Posterior vena cava (tissue), 2 donors: ENCODE results near the gene PTPN5. TPM values are rescaled to one million over a fixed set of nuclear protein-coding genes. Genes with fewer than 3 reads are reported as not detected.

Experiments used
- DNase-seq: peaks from one replicate; pipeline ENCODE4 v3.0.0-alpha.2; 2020; ENCODE audit warnings: low spot score
- intact Hi-C, 2 donors: fragments of 100-400 bp; cut with DNase I; formaldehyde crosslinking; loops; one replicate each; pipeline versions ENCODE4 v1.14.1 to v1.14.2; 2022 to 2023
- total RNA-seq, 2 donors: library from RNA; stranded (reverse); fragmentation: NEBNext Ultra II Directional; extraction: Animal tissue kit (Norgen Biotek cat#: 25700); gene quantifications; one replicate each; pipeline ENCODE4 v1.2.1, GENCODE V29; 2021
- donor health status: DM: yes; HTN: yes; CAD: no.
- donor health status: DM: yes; HTN: yes; CAD: no.

PTPN5 gene
- total RNA-seq, 2 donors from 2014 or later = 0.93 to 2.7 TPM

GRCh38 chr11:18749681-18750319 is 41.8 kb downstream of the PTPN5 start:
- peak; percentile 83 for DNase-seq
- intact Hi-C loops = no loop called here

DNA sequence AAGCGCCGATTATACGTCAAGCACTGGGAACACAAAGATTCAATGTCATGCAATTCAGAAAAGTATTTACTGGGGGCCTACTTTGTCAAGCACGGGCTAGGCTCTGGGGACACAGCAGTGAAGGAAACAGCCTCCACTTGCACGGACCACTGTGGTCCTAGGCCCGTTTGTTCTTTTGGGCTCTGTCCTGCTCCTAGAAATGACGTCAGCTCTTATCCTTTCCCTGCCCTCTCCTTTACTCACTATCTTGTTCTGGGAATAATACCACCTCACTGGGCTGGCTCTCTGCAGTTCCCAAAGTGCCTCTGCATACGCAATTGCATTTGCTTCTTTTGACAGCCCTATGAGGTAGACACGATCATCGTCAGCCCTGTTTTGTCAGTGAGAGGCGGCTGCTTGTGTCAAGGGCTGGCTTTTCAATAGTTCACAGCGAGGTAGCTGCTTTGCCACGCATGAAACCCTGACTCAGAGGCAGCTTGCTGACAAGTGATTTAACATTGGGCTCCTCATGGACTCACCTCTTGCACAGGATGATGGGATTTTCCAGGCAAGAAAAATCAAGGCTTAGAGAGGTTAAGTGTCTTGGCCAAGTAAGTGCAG is 42.7 kb downstream of the PTPN5 start:
- intact Hi-C loops = no loop called here
- no peak for DNase-seq

DNA sequence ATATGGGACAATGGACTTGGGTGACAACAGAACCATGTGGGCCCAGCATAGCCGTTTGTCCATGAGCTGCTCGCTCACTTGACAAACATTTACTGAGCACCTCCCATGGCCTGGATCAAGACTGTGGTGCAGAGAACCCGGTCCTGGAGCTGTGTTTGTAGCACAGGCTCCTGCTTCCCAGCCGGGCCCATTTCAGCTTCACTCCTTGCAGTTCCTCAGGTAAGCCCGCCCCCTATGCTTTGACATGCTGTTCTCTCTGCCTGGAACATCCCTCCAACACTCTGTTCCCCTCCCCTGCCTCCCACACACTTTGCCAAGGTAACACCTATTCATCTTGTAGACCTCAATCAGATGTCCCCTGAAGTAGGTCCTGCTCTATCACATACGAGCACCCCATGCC is 46.3 kb downstream of the PTPN5 start:
- intact Hi-C loops = no loop called here
- no peak for DNase-seq

DNA sequence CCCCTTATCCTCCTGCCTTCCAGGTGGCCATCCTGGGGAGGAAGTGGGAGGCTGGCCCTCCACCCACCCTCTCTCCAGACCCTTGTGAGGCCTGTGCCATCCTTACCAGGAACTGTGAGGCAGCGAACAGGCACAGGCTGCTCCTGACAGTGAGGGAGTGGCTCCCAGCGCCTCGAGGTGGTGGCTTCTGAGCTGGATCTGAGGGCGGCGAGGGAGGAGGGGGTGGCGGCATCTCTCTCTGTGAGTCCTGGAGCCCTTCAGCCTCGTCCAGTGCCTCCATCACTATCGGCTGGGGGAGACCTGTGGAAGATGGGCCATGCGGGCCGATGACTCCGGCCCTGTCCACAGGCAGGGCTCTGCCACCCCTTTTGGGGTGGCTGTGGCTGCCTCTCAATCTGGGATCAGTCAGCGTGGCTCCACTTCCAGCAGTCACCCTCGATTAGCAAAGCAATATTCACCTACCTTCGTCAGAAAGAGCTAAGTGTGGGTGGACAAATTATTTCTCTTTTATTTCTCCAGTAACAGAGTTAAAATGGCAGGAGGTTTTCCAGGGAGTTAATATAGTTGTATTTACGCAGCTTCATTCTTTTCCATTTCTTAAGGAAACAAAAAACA is 47.6 kb downstream of the PTPN5 start:
- no peak for DNase-seq
- intact Hi-C loops = no loop called here

GRCh38 chr11:18743365-18743764 is 48.2 kb downstream of the PTPN5 start:
- no peak for DNase-seq
- intact Hi-C loops = no loop called here

DNA sequence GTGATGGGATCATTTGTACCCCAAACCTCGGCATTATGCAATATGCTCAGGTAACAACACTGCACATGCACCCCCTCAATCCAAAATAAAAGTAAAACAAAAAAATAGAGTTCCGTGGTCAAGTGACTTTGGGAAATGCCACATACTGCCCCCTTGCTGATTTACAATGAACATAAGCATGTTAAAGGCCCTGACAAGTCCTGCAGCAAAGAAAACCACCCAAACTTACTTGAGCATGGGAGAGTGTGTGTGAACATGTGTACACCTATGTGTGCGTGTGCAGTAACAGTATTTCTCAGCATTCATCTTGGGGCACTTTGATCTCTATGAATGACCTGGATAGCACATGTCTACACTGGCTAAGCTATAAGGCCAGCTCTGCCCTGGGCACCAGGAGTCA is 49.8 kb downstream of the PTPN5 start:
- intact Hi-C loops = no loop called here
- DNase-seq = no peak

DNA sequence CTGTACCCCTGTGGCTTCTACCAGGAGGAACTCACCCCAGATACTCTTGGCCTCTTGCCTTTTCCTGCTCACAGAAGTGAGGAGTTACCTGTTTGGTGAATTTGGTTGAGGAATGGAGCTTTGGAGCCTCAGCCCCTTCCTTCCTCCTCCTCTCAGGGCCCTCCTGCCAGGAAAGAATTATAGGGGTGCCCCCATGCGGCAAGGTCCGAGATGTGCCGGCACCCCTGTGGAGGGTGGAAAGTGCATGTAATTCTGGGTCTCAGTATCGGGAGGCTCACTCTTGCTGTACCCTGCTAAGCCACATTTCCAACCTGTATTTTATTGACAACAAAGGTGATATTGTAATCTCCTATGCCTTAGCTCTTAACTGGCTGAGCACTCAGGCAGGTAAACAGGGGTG is 51.9 kb downstream of the PTPN5 start:
- intact Hi-C loops = no loop called here
- DNase-seq = no peak

DNA sequence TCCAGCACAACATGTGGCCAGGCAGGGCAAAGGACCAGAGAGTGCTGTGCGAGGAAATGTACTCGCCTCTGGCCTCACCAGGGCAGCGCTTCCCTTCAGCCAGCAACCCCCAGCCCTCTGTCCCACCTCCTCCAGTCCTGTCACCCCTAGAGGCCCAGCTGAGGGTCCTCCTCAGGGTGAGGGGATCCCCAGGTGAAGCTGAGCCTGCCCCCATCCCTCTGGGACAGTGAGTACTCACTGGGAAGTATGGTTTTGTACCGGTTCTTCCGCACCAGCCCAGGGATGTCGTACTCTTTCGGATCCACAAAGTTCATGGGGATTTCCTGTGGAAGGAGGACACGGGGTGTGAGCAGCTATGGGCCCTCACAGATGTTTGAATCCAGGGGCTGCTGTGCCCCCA is 54.0 kb downstream of the PTPN5 start:
- intact Hi-C loops = no loop called here
- no peak for DNase-seq

DNA sequence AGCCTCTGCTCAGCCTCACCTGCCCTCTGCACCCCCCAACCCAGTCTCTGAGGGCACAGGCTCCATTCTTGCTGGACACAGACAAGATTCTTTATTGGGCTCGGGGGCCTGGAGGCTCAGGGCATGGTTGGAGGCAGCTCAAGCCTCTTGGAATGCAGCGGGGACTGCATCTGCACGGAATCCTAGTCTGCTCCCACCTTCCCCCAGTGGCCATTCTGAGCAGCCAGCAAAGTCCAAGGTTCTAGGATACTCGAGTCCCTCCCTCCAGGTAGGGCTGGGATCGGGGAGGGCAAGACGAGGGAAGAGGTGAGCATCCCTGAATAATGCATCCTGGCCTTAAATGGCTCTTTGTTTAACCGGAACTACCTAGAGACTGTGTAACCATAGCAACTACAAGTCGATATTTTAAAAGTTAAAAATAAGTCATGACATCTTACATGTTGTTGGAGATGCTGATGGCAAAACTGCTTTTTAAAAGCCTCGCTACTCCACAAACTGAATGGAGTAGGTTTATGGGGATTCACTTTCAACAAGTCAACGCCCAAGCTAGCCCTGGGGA is 54.9 kb downstream of the PTPN5 start:
- intact Hi-C loops = no loop called here
- DNase-seq = no peak

DNA sequence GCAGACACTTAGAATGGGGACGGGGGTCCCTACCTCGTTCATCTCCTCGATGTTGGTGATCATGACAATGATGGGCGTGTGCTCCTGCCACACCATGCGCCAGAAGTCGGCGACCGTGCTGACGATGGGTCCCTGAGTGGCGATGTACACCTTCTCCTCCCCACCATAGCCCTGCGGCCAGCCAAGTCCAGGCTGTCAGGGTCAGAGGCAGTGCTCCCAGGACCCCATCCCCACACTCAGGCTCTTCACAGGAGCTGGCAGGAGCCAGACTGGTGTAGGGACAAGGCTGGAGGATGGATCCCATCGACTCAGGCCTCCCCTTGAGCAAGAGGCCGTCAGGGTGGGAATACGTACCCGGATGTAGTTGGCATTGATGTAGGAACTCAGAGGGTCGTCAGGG is 58.4 kb downstream of the PTPN5 start:
- no peak for DNase-seq
- intact Hi-C loops = no loop called here

DNA sequence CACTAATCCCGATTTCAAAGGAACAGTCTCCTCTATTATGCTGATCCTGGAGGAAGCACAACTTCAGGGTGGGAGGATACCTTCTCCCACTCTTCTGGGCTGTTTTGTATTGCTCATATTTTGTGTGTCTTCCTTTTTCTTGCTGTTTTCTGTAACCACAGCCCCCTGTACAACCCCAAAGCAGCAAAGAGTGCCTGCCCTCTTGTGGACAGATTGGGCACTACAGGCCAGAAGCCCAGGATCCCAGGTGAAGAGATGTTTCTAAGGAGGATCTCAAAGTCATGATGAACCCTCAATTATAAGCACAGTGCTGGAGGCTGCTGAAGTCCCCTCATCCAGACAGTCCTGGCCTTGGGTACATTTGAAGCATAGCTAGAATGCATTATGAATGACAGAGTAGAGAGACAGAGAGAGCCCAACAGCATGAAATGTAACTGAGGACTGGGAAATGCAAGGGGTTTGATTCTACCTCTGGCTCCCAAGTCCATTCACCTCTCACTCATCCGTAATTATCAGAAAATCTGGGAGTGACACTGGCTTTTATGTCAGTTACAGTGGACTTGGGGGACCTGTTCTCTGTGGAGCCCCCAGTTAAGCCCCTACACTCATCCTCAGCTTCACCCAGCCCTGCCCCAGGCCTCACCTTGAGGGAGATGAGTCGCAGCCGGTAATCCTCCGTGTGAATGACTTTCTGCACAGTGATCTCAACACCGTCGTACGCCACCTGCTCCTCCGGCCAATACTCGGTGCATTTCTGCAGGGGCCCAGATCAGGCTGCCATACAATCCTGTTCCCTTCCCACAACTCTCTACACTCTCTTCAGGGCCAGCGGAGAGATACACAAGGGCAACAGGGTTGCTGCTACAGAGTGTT is 59.4 kb downstream of the PTPN5 start:
- intact Hi-C loops = no loop called here
- no peak for DNase-seq

DNA sequence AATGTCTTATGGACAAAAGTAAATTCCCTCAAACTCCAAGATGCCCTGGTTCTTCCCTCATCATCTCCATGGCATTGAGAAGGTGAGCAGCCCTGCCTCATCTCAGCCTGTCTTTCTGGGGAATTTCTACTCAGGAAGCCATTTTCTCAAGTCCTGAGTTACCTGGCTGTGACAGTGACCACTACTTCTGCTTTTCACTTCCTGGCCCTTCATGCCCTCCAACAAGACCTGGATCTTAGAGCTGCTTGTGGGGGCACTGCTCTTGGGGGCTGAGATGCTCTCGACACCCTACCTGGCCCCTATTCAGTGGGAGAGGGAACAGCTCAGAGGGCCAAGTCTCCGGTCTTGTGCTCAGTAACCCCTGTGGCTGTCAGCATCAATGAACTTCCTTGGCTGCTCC is 60.2 kb downstream of the PTPN5 start:
- no peak for DNase-seq
- intact Hi-C loops = no loop called here

GRCh38 chr11:18730020-18730419 is 61.6 kb downstream of the PTPN5 start:
- no peak for DNase-seq
- intact Hi-C loops = no loop called here

- intact Hi-C loops = no loop called here
- DNase-seq = no peak
Observed at GRCh38 chr11:18729426-18729825, 62.2 kb downstream of the PTPN5 start.

- no peak for DNase-seq
- intact Hi-C loops = no loop called here
Observed at GRCh38 chr11:18728658-18729057, 62.9 kb downstream of the PTPN5 start.

DNA sequence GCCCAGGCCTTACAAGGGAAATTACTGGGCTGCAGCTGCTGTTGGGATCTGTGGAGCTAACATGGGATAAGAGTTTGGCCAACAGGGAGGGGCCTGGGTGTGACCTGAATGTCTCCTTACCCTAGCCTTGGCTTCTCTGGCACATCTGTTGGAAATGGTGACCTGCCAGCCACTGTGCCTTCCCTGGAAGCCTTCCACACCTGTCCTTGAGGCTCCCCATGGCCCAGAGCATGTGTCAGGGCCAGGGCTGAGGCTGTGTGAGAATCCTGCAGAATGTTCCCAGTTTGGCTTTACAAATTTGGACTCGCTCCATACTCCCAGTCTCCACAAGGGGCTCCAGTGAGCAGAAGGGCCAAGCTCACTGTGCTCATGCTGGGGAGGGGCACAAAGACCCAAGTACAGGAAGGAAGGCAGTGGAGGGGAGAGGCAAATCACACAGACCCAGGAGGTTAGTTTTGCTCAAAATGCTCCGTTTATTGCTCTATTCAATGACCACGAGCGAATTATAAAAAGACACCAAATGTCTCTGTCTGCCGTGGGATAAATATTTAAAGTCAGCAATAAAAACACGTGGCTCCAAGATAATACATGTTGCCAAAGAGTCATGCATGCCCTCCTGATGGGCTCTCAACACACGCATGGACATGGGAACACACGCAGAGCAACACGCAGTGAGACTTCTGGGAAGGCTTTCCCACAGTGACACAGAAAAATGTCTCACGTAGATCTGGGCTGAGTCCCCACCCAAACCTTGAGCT is 63.9 kb downstream of the PTPN5 start:
- intact Hi-C loops = no loop called here
- DNase-seq = no peak

GRCh38 chr11:18726040-18726439 is 65.6 kb downstream of the PTPN5 start, which contains the start of gene IGSF22:
TSS of gene IGSF22 (minus strand) at chr11:18726188. CDS start at chr11:18724236, 1,952 bp downstream.
- intact Hi-C loops = no loop called here
- peak; percentile 36 for DNase-seq

DNA sequence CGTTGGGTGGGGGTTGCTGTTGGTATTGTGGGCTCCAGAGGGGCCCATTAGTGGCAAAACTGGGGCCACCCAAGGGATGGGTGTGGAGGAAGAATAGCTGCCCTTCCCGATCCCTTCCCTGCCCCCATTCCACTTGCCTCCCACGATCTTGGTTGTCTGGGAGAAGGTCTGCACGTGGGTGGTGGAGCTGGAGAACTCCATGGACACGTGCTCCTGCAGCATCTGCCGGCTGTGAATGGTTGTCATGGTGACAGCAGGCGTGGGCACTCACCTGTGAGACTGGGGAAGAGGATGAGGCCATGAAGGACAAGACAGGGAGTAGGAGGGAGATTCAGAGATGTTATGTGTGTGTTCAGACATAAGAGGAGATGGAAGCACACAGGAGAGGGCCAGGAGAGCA is 67.6 kb downstream of the PTPN5 start:
- peak; percentile 50 for DNase-seq
- intact Hi-C loops = no loop called here

GRCh38 chr11:18722293-18722637 is 69.3 kb downstream of the PTPN5 start:
- intact Hi-C loops = no loop called here
- DNase-seq = no peak
